Measurements from ENCODE around the gene PRR5L.

Gene PRR5L

GRCh38 chr11:36328966-36329673 is 33.0 kb downstream of the PRR5L start:
- no peak for FAIRE-seq

DNA sequence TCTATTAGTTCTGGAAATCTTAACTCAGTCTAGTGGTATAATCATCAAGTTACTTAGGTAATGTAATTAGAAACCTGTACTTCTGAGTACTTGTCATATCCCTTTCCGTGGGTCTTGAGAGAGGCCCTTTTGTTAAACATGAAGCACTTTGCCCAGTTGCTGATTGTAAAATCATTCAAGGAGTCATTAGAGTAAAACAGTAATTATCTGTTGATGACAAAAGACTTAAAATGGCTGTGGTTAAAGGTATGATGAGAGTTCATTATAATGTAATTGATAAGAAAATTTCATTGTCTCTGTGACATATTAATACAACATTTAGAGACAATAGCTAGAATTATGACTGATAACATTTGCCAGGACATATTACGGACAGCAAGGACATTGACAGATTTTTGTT is 34.3 kb downstream of the PRR5L start:
- no peak for FAIRE-seq

DNA sequence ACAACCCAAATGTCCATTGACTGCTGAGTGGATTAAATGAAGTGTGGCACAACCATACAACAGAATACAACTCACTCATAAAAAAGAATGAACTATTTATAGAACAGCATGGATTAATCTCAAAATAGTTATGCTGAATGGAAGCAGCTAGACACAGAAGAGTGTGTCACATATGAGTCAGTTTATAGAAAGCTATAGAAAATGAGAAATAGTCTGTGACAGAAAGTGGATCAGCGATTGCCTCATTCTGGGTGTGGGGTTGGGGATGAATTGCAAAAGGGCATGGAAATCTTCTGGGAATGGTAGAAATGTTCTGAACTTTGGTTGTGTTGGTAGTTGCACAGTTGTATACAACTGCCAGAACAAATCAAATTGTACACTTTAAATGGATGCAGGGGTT is 37.4 kb downstream of the PRR5L start:
- FAIRE-seq = no peak

- no peak for FAIRE-seq
These were observed 37.8 kb downstream of the PRR5L start for GRCh38 chr11:36333897-36334296.

GRCh38 chr11:36339888-36340287 is 43.8 kb downstream of the PRR5L start:
- FAIRE-seq = no peak

DNA sequence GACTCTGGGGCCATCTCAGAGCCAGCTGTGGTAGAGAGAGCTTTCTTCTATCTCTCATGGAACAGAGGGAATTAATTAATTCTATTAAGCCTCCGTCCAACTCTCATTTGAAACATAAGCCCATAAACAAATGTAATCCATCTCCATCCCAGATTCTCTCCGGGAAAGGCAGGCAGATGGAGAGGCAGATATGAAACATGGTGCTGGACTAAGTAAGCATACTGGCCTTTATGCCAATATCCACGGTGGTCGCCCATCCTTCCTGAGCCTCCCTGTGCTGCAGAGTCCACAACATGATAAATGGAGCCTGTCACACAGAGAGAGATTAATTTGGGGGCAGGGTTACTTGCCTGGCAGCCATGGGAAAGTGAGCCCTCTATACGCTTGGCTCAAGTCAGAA is 44.8 kb downstream of the PRR5L start:
- FAIRE-seq = no peak

DNA sequence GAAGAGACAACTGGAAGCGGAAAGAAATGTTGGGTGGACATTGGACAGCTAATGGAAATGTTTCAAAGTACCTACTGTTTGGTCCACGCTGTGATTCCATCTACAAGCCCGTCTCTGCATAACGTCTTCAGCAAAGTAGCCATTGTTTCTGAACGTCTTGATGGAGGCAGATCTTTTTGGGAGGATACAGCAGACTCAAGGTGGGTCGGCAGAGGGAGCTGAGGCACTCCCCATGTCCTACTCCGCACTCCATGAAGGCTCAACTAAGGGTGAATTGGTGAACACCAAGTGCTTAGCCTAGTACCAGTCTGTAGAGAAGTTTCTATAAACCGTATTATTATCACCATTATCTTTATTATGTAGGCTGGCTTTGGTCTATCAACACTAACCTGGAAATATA is 45.8 kb downstream of the PRR5L start:
- no peak for FAIRE-seq

DNA sequence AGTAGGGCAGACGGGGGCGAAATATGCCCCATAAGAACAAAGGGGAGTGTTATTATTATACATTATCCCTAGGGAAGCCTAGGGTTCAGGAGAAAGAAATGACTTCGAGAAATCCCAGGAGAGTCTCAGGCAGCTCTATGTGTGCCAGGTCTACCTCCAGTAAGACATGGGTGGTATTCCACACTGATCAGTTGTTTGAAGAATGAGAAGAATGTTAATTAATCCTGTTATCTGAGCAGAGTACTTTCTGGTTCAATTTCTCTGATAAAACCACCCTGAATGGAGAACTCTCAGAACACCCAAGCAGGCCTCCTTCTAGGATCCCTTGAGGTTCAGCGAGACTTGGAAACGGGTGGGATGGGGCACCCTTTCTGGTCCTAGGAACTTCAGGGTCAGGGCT is 46.2 kb downstream of the PRR5L start:
- FAIRE-seq = no peak

GRCh38 chr11:36343436-36343835 is 47.3 kb downstream of the PRR5L start:
- FAIRE-seq = no peak

DNA sequence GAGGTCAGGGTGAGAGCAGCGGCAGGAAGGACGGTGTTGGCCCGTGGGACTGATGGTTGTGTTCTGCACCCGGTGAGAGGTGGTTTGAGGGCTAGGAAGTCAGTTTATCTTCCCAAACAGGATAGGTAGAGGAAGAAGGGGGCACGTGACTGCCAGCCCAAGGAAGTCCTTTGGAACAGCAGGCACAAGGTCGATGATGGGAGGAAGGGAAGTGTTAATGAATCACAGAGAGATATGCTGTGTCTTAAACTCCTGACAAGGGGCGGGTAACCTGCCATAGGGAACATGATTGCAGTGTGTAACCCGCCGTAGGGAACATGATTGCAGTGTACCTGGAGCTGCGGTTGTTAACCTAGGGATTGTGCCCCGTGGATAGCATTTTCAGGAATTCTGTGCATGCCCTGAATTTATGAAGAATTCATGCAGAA is 49.0 kb downstream of the PRR5L start:
- no peak for FAIRE-seq

GRCh38 chr11:36345535-36346141 is 49.5 kb downstream of the PRR5L start:
- no peak for FAIRE-seq

DNA sequence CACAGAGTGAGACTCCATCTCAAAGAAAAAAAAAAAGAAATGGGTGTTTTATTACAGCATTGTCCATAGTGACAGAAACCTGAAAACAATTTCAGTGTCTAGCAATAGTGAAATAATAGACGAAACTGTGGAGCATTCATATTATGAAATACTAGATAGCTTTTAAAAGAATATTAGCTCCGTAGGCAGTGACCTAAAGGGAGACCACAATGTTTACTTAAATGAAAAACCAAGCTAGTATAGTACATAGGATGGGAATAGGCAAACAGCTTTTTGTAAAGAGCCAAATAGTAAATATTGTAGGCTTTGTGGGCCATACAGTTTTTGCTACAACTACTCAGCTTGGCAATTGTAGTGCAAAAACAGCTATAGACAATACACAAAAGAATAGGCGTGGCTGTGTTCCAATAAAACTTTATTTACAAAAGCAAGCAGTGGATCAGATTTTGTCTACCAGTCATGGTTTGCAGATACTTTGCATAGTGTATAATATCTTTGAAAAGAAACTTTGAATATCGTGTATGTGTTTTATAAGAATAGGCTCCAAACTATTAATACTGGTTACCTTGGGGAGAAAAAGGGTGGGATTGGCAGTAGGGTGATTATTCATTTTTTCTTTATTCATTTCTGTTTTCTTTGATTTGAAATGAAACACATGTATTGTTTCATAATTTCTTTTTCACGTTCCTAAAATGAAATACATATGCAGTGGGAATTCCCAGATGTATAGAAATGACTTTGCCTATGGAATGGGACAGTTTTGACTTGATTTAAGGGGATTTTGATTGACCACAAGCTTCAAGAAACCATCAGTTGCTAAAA is 50.7 kb downstream of the PRR5L start:
- FAIRE-seq = no peak

- no peak for FAIRE-seq
These were observed 51.4 kb downstream of the PRR5L start for GRCh38 chr11:36347384-36347906.

- no peak for FAIRE-seq
These were observed 53.5 kb downstream of the PRR5L start for GRCh38 chr11:36349351-36350136.

DNA sequence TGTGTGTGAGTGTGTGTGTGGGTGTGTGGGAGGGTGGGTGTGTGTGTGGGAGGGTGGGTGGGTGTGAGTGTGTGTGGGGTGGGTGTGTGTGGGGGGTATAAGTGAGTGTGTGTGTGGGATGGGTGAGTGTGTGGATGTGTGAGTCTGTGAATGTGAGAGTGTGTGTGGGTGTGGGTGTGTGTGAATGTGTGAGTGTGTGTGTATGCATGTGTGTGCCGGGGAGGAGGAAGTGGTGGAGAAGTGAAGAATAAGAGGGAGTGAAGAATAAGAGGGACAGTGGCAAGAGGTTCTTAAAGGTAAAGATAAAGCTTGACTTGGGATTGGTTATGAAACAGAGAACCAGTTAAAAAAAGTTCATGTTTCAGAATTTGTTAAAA is 54.0 kb downstream of the PRR5L start:
- no peak for FAIRE-seq

GRCh38 chr11:36352922-36353321 is 56.8 kb downstream of the PRR5L start:
- no peak for FAIRE-seq

DNA sequence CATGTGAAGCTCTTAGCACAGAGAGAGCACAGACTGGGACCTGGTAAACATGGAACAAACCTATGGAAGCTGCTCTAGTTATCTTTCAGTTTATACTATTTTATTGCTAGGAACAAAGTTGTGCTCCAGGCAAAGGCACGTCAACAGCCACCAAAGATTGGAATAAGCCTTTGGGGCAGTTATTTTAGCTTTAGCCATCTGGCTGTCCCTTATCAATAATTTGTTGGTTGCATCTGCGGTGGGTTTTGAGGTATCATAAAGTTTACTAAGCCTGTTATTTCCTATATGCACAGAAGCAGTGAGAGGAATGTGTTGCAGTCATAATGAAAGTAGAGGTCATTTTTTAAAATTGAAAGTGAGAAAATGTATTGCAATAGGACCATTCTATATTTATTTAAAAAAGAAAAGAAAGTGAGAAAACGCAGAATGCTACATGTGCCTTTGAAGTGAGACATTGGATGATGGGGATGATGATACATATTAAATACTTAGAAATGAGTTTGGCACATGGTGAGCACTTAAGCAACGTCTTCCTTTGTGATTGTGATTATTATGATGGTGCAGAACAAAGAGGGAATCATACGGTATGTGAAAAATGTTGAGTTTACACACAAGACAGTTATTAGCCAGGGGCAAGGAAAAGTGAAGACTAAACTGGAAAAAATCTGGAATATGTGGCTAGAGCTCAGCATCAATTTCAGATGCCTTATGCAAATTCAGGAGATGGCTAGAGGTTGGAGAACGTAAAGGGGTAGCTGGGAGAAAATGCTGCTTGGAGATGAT is 58.3 kb downstream of the PRR5L start:
- FAIRE-seq = no peak

GRCh38 chr11:36356201-36356600 is 60.1 kb downstream of the PRR5L start:
- no peak for FAIRE-seq

- FAIRE-seq = no peak
These were observed 61.7 kb downstream of the PRR5L start for GRCh38 chr11:36357831-36358230.

DNA sequence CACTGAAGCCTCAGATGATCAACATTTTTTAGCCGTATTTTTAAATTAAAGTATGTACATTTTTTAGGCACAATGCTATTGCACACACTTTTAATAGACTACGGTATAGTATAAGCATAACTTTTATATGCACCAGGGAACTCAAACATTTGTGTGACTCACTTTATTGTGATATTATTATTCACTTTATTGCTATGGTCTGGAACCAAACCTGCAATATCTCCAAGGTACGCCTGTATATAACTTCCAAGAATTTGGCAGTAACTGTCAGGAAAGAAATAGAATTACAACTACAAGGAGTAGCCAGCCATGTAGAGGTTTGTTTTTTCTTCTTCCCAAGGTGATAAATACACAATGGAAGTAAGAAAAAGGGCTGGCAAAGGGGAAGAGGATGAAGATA is 62.3 kb downstream of the PRR5L start:
- no peak for FAIRE-seq

GRCh38 chr11:36360318-36360717 is 64.2 kb downstream of the PRR5L start:
- FAIRE-seq = no peak

DNA sequence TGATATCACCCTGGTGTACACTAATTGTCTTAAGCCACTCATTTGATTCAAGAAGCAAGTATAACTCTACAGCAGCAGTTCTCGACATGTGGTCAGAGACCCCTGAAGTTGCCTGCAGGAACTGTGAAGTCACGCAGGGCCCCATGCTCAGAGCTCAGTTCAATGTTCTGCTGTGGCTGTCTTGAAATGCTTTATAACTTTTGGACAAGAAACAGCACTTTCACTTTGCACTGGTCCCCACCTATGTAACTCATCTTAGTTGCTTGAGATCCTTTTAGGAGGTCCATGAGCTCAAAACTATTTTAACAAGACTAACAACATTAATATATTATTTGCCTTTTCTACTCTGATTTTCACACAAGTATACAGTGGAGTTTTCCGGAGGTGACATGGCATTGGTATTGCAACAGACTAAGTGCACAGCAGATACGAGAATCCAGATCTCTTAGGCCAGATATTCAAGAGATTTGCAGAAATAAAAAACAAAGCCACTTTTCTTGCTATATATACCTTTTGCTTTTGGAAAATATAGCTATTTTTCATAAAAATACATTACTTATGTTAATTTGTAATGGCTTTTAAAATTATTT is 64.8 kb downstream of the PRR5L start:
- no peak for FAIRE-seq
